ENCODE data around the gene GPR155. TPM values are rescaled to one million over a fixed set of nuclear protein-coding genes. Genes with fewer than 3 reads are reported as not detected.

Gene GPR155
- total RNA-seq, 1 experiment from 2014 or later: 2.1 TPM

- H3K4me3 ChIP-seq (ENCODE audit: low read depth in 2 of 2, low read length in 2 of 2): no peak overlapping the region
- POLR2A ChIA-PET: no interaction called here
- DNase-seq (ENCODE audit: low read depth, low spot score): no peak
- CTCF ChIA-PET: no interaction called here
- H3K4me1 ChIP-seq (ENCODE audit: control insufficient read depth, insufficient read depth, low read length): no peaks in the 10 kb centered on the region
- intact Hi-C loops (cut with micrococcal nuclease; ENCODE audit: unreplicated experiment): no loop called here
- in situ Hi-C loops (cut with HindIII; ENCODE audit: low pct_unique_long_range_greater_than_20kb, low sequenced_read_pairs): no loop called here
- no peak for ATAC-seq
- TF ChIP-seq TCF7L2 (IDR thresholded peaks at IDR 0.05; ENCODE audit: low read depth, low read length) (no peak), REST (IDR thresholded peaks at IDR 0.05; ENCODE audit: insufficient read depth in 1 of 2, low read depth in 2 of 2, low read length in 1 of 2) (no peak), CTCF (IDR thresholded peaks at IDR 0.05) (no peak), SIN3A (IDR thresholded peaks at IDR 0.05; ENCODE audit: borderline replicate concordance, insufficient read depth, low read depth, low read length) (no peak), POLR2AphosphoS5 (IDR thresholded peaks at IDR 0.05; ENCODE audit: low read depth, low read length) (no peak)
- H3K27ac ChIP-seq (ENCODE audit: low read length): no peak overlapping the region
- no peaks in the 10 kb centered on the region for H3K36me3 ChIP-seq (ENCODE audit: control insufficient read depth, insufficient read depth, low read length)
- H3K9me3 ChIP-seq (ENCODE audit: control insufficient read depth, insufficient read depth, low read depth, low read length): no peaks in the 10 kb centered on the region
- H3K27me3 ChIP-seq (ENCODE audit: control insufficient read depth, insufficient read depth, low read length): no peaks in the 10 kb centered on the region; the same call in 1 of the 2 replicates
- no TSS peak for BruUV-seq (replicated peaks)
These were observed 48.3 kb upstream of the GPR155 start for GRCh38 chr2:174535083-174535482.

- no peaks in the 10 kb centered on the region; the same call in 1 of the 2 replicates for H3K9me3 ChIP-seq (ENCODE audit: control insufficient read depth, insufficient read depth, low read depth, low read length)
- no TSS peak for BruUV-seq (replicated peaks)
- TF ChIP-seq REST (IDR thresholded peaks at IDR 0.05; ENCODE audit: insufficient read depth in 1 of 2, low read depth in 2 of 2, low read length in 1 of 2) (no peak), POLR2AphosphoS5 (IDR thresholded peaks at IDR 0.05; ENCODE audit: low read depth, low read length) (no peak), SIN3A (IDR thresholded peaks at IDR 0.05; ENCODE audit: borderline replicate concordance, insufficient read depth, low read depth, low read length) (no peak), CTCF (IDR thresholded peaks at IDR 0.05) (no peak), TCF7L2 (IDR thresholded peaks at IDR 0.05; ENCODE audit: low read depth, low read length) (no peak)
- in situ Hi-C loops (cut with HindIII; ENCODE audit: low pct_unique_long_range_greater_than_20kb, low sequenced_read_pairs) (no loop called here), intact Hi-C loops (cut with micrococcal nuclease; ENCODE audit: unreplicated experiment) (no loop called here)
- no peak overlapping the region for H3K4me3 ChIP-seq (ENCODE audit: low read depth in 2 of 2, low read length in 2 of 2)
- DNase-seq (ENCODE audit: low read depth, low spot score) (no peak), ATAC-seq (no peak)
- no peak overlapping the region for H3K27ac ChIP-seq (ENCODE audit: low read length)
- ChIA-PET CTCF (no interaction called here), POLR2A (no interaction called here)
- H3K4me1 ChIP-seq (ENCODE audit: control insufficient read depth, insufficient read depth, low read length): no peaks in the 10 kb centered on the region
- H3K27me3 ChIP-seq (ENCODE audit: control insufficient read depth, insufficient read depth, low read length): no peaks in the 10 kb centered on the region
- no peaks in the 10 kb centered on the region for H3K36me3 ChIP-seq (ENCODE audit: control insufficient read depth, insufficient read depth, low read length)
These were observed 43.1 kb upstream of the GPR155 start for GRCh38 chr2:174529916-174530315.
